CD4-positive, alpha-beta T cell treated with Interleukin-15 for 4 hours (primary cell): Measurements from ENCODE around the gene IQGAP2.

Source experiments
- DNase-seq: peaks from one replicate; pipeline ENCODE4 v3.0.0-alpha.2; 2020; ENCODE audit warnings: low spot score

Gene IQGAP2

DNA sequence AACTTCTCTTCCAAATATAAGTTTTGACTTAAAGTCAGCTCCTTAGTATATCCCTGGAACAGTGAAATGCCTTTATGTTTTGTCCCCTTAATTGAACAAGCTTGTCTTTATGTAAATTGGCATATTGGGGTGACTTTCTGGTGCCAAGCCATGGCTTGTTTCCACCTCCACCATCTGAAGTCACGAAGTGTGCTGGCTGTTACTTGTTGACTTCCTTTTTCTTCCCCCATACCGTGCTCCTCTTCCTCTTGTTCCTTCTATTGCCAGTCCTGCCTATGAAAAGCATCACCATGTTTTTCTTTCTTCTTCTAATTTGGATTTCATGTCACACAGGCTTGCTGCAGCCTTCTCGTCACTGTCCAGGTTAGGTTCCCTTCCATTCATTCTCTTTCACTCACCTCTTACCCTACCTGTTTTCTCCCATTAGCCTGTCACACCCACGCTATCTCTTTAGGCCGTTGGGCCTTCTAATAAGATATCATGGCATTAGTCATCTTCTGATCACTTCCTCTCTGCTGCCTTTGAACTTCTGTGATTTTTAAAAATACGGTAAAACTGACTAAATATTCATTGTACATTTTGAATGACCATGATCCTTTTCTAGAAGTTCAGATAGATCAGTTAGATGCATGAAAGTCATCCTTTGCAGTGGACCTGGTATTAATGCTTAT is 48.1 kb downstream of the IQGAP2 start:
- no peak for DNase-seq

DNA sequence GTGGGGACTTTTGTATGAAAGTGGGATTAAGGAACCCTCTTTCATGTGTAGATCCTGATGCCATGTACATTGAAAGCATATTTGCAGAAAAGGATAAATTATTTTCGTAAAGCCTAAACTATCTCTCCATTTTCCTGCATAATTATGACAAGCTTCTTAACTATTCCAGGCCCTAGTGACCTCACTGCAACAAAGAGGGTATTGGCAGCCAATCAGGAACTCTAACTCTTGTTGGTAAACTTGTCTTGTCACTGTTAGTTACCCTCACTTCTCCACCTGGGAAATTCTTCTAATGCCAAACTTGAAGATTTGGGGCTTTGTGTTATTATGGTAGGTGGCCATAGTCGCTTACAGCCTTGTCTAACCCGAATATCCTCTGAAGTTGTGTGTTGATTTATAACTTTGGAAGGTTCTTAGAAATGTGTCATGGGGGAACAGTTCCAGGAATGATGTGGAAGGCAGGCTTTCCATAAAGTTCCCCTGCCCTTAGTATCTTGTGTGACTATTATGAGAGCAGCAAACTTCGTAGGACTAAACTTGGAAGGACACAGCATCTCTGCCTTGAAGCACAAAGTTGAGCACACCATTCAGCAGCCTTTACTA is 52.5 kb downstream of the IQGAP2 start:
- no peak for DNase-seq

GRCh38 chr5:76456258-76456657 is 53.2 kb downstream of the IQGAP2 start:
- no peak for DNase-seq

GRCh38 chr5:76457674-76458485 is 54.8 kb downstream of the IQGAP2 start:
- DNase-seq = no peak

DNA sequence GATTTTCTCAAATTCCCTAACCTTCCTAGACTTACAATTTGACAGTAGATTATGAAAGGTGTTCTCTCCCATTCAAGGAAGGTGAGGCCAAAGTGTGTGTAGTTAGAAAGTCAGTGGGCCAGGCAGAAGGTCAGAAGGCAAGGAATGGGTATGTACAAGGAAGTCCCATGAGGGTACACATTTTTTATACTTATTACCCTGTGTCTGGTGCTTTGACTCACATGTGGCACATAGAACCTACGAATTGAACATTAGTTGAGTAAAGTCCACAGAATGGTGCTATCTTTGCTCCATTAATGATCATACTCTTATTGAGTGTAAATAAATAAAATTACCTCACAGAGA is 55.4 kb downstream of the IQGAP2 start:
- no peak for DNase-seq

- no peak for DNase-seq
Observed at GRCh38 chr5:76460104-76460503, 57.0 kb downstream of the IQGAP2 start.

DNA sequence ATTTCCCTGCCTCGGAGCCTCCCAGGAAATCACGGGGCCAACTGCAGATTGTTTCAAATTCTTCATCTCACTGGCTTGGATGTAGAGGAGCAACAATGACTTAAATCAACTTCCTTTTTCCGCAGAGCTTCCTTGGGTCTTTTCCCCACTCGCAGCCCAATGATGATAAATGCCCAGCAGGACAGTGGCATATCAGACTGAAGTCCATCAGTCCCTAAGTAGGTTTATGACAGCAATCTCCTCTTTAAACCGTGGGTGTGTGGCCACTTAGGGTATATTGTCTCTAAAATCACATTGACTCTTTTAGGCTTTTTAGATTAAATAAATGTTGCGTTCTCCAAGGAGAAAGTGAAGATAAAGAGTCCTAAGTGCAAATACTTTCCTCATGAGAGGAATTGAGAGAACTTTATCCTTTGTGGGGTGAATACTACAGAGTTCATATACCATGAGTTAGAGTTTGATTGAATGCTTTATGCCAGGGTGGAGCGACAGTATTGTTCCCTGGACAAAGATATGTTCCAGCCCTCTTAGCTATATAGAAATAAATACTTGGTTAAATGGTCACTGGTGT is 59.1 kb downstream of the IQGAP2 start:
- DNase-seq = no peak

GRCh38 chr5:76467216-76467615 is 64.1 kb downstream of the IQGAP2 start:
- no peak for DNase-seq

DNA sequence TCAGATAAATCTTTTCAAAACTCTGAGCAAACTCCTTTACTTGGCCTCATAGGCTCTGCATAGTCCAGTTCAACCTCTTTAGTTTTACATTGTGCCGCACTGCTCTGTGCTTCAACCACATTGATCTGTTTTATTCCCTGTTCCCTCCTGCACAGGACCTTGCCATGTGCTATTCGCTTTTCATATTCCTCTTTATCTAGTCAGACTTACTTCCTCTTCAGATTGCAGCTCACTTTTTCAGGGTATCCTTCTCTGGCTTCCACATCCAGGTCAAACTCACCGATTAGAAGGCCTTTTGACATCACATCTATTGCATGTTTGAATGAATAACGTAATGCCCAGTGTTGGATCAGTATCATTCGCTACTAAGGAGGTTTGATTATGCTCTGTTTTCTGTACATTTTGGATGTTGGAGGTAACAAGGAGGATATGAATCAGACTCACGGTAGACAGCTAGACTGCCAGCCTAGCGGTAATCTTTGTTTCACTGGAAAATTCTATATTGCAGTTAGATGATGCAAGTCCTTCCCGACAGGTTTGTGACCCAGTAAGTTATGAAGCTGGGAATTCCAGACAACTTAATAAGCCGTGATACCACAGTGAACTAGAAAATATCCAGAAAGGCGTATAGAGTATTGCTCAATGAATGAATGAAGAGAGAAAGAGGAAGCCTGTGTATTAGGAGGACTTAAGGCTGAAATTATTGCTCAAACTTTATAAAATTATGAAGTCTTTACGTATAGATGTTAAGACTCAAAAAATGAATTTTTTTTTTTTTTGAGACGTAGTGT is 65.7 kb downstream of the IQGAP2 start:
- DNase-seq = peak; percentile 7

GRCh38 chr5:76469656-76470290 is 66.7 kb downstream of the IQGAP2 start:
- DNase-seq = no peak

DNA sequence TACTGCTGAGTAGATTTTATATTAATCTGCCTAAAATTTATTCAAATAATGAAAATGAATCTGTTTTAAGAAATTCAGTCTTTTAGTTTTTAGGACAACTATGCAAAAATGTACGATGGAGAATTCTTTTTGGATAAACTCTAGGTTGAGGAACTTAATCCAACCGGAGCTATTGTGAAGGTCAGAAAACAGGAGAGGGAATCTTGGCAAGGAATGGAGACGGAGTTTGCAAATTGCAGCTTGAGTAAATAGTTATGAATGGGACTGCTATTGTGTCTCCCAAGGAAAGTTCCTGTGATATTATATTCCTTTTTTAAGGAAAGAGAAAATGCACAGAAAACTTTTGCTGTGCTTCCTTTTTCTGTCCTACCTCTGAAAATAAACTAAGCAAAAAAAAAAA is 67.9 kb downstream of the IQGAP2 start:
- DNase-seq = no peak

DNA sequence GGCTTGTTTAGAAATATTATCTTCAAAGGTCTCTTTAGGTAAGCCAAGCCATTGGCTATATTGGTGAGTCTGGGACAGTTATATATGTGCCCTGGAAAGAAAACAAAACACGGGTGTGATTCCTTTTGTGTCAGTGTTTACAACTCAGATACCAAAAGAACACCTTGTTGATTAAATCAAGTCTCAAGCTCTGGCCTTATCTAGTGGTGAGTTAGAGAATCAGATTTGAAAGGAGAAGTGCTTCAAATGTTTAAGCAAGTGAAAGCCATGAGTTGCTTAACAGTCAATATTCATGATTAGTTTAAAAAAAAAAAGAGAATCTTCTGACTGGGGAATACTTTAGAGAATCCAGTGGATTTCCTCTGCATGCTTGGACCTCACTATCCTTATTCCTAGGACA is 68.3 kb downstream of the IQGAP2 start:
- DNase-seq = peak; percentile 21

- no peak for DNase-seq
Observed at GRCh38 chr5:76471987-76472334, 68.9 kb downstream of the IQGAP2 start.

- no peak for DNase-seq
Observed at GRCh38 chr5:76472335-76473008, 69.4 kb downstream of the IQGAP2 start.

- no peak for DNase-seq
Observed at GRCh38 chr5:76473009-76473336, 69.9 kb downstream of the IQGAP2 start.

DNA sequence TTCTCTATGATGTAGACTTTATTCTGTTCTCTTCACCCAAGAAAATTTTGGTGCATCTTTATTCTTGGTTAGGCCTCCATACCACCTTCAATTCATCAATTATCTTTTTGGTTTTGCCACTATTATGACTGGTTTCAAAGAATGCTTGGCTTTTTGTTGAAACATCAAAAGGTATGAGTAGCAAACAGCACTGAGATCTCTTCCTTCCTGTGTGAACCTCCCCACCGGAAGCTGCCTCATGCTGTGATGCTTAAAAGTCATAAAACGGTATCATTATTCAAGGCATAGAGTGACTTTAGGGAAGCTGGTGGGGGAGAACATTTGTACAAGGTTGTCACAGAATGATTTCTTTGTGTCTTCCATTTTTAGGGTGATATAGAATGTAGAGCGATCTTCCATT is 70.6 kb downstream of the IQGAP2 start:
- peak; percentile 80 for DNase-seq

GRCh38 chr5:76474377-76474776 is 71.3 kb downstream of the IQGAP2 start:
- no peak for DNase-seq

GRCh38 chr5:76475385-76475784 is 72.3 kb downstream of the IQGAP2 start:
- DNase-seq = no peak

- no peak for DNase-seq
Observed at GRCh38 chr5:76475936-76476335, 72.9 kb downstream of the IQGAP2 start.

GRCh38 chr5:76476474-76477038 is 73.5 kb downstream of the IQGAP2 start:
- no peak for DNase-seq

GRCh38 chr5:76477061-76477460 is 74.0 kb downstream of the IQGAP2 start:
- no peak for DNase-seq
